GM06990 (cell line): Measurements from ENCODE around the gene ST6GALNAC3.

Source experiments
- DNase-seq: peaks from one replicate; pipeline ENCODE4 v3.0.0-alpha.2; 2011; ENCODE audit not compliant: insufficient read length; ENCODE audit errors: extremely low read depth
- H3K27me3 ChIP-seq: replicated peaks from 2 replicates; pipeline ENCODE4 v1.6.0; 2011; ENCODE audit warnings: low read length; ENCODE audit not compliant: control insufficient read depth, insufficient read depth
- H3K36me3 ChIP-seq: 2 replicates; pipeline ENCODE4 v1.5.1; 2011; ENCODE audit warnings: low read length; ENCODE audit not compliant: control insufficient read depth, insufficient read depth
- H3K4me3 ChIP-seq: replicated peaks from 2 replicates; pipeline ENCODE4 v1.5.1; 2011; ENCODE audit warnings: low read depth, mild to moderate bottlenecking, control low read depth, low read length
- TF ChIP-seq, protein P1 (sequence below): IDR thresholded peaks from 2 replicates; pipeline ENCODE4 v1.5.1; 2011; ENCODE audit warnings: low read length, control low read depth, mild to moderate bottlenecking, inconsistent platforms; ENCODE audit not compliant: insufficient read depth, poor library complexity, severe bottlenecking

ST6GALNAC3 gene

DNA sequence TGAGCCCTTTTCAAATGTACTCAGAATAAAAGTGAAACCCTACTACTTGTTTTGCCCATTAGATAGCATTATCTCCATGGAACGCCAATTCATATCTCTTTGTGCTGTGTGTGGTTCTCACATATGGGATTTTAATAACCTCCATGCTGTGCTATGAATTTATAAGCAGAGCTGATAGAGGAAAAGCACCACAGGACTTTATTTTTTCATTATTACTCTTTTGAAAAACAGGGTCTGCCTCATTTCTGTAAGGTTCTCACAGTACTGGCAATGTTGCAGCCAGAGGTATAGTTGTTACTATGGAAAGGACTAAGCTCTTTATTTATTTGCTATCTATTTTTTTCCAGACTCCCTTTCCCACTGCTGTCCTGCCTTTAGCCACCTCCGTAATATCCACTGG lies 313.7 kb downstream of the ST6GALNAC3 start:
- H3K4me3 ChIP-seq, result no peak overlapping the region
- H3K27me3 ChIP-seq, result no peaks in the 10 kb centered on the region
- no peaks in the 10 kb centered on the region for H3K36me3 ChIP-seq
- TF ChIP-seq, protein P1, sequence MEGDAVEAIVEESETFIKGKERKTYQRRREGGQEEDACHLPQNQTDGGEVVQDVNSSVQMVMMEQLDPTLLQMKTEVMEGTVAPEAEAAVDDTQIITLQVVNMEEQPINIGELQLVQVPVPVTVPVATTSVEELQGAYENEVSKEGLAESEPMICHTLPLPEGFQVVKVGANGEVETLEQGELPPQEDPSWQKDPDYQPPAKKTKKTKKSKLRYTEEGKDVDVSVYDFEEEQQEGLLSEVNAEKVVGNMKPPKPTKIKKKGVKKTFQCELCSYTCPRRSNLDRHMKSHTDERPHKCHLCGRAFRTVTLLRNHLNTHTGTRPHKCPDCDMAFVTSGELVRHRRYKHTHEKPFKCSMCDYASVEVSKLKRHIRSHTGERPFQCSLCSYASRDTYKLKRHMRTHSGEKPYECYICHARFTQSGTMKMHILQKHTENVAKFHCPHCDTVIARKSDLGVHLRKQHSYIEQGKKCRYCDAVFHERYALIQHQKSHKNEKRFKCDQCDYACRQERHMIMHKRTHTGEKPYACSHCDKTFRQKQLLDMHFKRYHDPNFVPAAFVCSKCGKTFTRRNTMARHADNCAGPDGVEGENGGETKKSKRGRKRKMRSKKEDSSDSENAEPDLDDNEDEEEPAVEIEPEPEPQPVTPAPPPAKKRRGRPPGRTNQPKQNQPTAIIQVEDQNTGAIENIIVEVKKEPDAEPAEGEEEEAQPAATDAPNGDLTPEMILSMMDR, result no peak
- no peak for DNase-seq

DNA sequence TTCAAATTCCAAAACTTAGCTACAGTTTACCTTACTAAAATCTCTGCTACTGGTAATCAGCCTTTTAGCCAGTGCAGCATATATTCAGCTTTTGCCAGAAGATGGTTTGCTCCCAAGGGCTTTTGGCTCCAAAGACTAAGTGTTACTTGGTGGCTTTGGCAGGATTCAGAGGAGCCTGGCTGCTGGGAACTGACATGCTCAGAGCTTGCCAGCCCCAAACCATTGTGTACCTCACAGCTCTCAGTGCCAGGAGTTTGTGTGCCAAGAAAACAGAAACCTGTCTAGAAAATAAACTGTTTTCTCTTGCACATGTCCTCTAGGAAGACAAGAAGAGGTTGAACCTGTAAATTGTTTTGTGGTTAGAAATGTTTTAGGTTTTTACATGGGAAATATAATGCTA lies 315.9 kb downstream of the ST6GALNAC3 start:
- H3K36me3 ChIP-seq, result no peaks in the 10 kb centered on the region
- no peak for DNase-seq
- no peaks in the 10 kb centered on the region for H3K27me3 ChIP-seq
- no peak overlapping the region for H3K4me3 ChIP-seq
- TF ChIP-seq, protein P1, result no peak

DNA sequence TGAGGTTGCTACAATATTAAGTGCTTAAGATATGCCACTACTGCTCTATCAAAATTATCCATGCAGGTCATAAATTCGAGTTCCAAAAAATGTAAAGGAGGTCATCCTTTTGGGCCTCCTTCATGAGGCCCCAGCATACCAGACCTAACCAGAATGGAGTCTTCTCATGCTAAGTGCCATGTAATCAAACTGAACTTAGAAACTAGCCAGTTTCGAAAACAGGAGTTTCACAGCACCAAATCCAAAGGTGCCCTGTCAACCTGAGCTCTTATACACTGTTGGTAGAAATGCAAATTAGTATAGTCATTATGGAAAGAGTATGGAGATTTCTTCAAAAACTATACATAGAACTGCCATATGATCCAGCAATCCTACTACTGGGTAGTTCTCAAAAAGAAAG lies 320.5 kb downstream of the ST6GALNAC3 start:
- Histone ChIP-seq H3K36me3 (no peaks in the 10 kb centered on the region), H3K27me3 (no peaks in the 10 kb centered on the region), H3K4me3 (no peak overlapping the region)
- TF ChIP-seq, protein P1, result no peak
- no peak for DNase-seq

DNA sequence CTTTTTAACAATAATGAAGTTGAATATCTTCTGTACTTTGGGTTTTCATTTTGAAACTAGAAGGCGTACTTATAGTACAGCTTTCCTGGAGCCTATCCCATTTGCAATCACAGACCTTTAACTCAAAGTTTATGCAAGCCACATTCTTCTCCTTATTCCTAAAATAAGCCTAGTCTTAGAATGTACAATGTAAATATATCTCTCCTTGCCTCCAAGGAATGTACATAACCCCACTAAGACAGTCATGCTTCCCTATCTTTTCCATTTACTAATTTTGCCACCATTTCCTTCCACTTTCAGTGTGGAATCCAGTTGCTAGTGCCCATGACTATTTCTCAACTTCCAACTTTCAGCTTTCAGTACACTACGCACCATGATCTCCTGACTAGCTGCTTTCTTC lies 327.6 kb downstream of the ST6GALNAC3 start:
- TF ChIP-seq, protein P1, result no peak
- Histone ChIP-seq H3K4me3 (no peak overlapping the region), H3K27me3 (no peaks in the 10 kb centered on the region), H3K36me3 (no peaks in the 10 kb centered on the region)
- DNase-seq, result no peak

DNA sequence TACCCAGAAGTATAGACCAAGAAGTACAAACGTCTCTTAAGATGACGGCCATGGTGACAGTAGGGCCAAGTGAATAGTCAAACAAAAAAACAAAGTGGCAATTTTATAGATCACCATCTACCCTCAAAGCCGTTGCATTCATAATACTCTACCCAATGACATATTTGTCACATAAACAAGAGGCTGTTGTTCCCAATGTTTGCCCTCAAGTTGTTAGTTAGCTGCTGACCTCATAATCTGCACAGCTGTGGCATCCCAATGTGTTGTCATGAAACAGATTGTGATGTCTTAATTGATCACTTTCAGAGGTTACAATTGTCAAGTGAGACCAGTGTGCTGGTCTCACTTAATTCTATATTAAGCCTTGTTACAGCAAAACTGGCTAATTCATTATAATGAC lies 333.8 kb downstream of the ST6GALNAC3 start:
- Histone ChIP-seq H3K4me3 (no peak overlapping the region), H3K36me3 (no peaks in the 10 kb centered on the region), H3K27me3 (no peaks in the 10 kb centered on the region)
- DNase-seq, result no peak
- TF ChIP-seq, protein P1, result no peak

DNA sequence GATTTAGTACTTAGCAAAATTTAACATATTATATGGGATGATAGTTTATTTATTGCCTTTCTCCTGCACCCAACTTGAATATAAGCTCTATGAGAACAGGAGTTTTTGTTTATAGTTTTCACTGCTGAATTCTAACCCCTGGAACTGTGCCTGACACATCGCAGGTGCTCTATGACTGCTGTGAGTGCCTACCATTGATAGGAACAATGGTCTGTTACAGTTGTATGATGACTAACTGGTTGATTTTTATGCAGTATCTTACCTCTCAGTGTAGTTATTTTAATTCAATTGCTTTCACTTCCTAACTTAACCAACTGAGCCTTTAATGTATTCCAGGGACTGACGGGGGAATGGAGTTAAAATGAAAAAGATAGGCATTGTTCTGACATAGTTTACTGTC lies 336.0 kb downstream of the ST6GALNAC3 start:
- H3K27me3 ChIP-seq, result no peaks in the 10 kb centered on the region
- no peaks in the 10 kb centered on the region for H3K36me3 ChIP-seq
- DNase-seq, result no peak
- H3K4me3 ChIP-seq, result no peak overlapping the region
- TF ChIP-seq, protein P1, result no peak
